Testis (tissue), 2 donors: ENCODE measurements around the gene AXIN1.

Experiments used
- CTCF ChIP-seq, 3 experiments: fragments of 450-650 bp in 2 of 3; fragments of 200-600 bp in 1 of 3; sonication (generic) in 1 of 3; IDR thresholded peaks; one replicate each; pipeline ENCODE4 v1.5.1; 2016 to 2019; ENCODE audit warnings: antibody characterized with exemption in 3 of 3, mild to moderate bottlenecking in 2 of 3, moderate library complexity in 1 of 3
- POLR2A ChIP-seq: fragments of 450-650 bp; IDR thresholded peaks from one replicate; pipeline ENCODE4 v1.6.1; 2017; ENCODE audit warnings: antibody characterized with exemption, mild to moderate bottlenecking, moderate library complexity

DNA sequence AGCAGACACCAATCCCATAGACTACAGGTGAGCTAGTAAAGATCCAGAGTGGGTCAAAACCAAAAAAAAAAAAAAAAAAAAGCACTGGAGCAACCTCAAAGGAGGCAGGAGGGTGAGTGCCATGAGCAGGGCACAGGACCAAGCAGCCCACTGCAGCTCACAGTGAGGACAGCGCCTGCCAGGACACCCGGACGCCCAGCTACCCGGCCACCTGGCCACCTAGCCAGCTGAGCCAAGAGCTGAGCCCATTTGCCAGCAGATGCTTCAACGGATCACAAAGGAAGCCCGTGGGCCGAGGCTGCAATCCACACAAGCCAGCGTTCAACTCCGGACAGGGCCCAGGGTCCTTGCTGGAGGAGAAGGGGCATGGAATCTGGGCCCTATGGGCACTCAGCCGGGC lies 15.1 kb downstream of the AXIN1 start:
- no peak for TF ChIP-seq CTCF (IDR thresholded peaks at IDR 0.05)
- no peak for TF ChIP-seq POLR2A
